ENCODE results near the gene ADAMTS1.
"Not testable (repeated sequence)": the region's sequence is repeated elsewhere in the genome, so short reads cannot be mapped to it uniquely, and the experiment has no call there.

DNA sequence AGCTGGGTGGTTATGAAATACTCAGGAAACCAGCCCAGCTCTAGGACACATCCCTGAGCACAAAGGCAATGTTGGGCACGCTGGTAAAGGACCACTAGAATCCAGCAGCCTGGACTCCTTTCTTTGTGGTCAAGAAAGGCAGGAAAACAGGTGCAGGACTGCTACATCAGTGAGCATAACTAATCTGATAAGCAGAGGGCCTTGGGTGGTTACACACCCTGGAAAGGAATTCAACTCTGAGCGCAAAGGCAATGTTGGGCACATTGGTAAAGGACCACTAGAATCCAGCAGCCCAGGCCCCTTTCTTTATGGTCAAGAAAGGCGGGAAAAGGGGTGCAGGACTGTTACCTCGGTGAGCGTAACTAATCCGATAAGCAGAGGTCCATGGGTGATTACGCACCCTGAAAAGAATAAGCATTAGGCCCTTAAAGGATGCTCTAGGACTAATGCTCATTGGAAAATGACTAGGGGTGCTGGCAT lies 11.7 kb upstream of the ADAMTS1 start:
- not testable (repeated sequence) for TF ChIP-seq CHD1 (IDR thresholded peaks at IDR 0.05; ENCODE audit: low read depth, low read length); FOS (IDR thresholded peaks at IDR 0.05; ENCODE audit: low read depth, low read length); MXI1 (IDR thresholded peaks at IDR 0.05; ENCODE audit: borderline replicate concordance, low read depth, low read length); POLR2A (IDR thresholded peaks at IDR 0.05; ENCODE audit: low read depth, low read length); RAD21 (IDR thresholded peaks at IDR 0.05; ENCODE audit: low read length); RCOR1 (IDR thresholded peaks at IDR 0.05; ENCODE audit: insufficient replicate concordance, low read length); MAZ (IDR thresholded peaks at IDR 0.05; ENCODE audit: borderline replicate concordance, low read depth, low read length); RFX5 (IDR thresholded peaks at IDR 0.05; ENCODE audit: low read depth, low read length); NFE2L2 (IDR thresholded peaks at IDR 0.05; ENCODE audit: low read depth, low read length); BHLHE40 (IDR thresholded peaks at IDR 0.05; ENCODE audit: low read depth, low read length); MAFK (IDR thresholded peaks at IDR 0.05; ENCODE audit: low read depth, low read length)
- TF ChIP-seq, protein P1, sequence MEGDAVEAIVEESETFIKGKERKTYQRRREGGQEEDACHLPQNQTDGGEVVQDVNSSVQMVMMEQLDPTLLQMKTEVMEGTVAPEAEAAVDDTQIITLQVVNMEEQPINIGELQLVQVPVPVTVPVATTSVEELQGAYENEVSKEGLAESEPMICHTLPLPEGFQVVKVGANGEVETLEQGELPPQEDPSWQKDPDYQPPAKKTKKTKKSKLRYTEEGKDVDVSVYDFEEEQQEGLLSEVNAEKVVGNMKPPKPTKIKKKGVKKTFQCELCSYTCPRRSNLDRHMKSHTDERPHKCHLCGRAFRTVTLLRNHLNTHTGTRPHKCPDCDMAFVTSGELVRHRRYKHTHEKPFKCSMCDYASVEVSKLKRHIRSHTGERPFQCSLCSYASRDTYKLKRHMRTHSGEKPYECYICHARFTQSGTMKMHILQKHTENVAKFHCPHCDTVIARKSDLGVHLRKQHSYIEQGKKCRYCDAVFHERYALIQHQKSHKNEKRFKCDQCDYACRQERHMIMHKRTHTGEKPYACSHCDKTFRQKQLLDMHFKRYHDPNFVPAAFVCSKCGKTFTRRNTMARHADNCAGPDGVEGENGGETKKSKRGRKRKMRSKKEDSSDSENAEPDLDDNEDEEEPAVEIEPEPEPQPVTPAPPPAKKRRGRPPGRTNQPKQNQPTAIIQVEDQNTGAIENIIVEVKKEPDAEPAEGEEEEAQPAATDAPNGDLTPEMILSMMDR (conservative IDR thresholded peaks at IDR 0.05; ENCODE audit: low read depth, low read length): not testable (repeated sequence)
- TF ChIP-seq, protein P2, sequence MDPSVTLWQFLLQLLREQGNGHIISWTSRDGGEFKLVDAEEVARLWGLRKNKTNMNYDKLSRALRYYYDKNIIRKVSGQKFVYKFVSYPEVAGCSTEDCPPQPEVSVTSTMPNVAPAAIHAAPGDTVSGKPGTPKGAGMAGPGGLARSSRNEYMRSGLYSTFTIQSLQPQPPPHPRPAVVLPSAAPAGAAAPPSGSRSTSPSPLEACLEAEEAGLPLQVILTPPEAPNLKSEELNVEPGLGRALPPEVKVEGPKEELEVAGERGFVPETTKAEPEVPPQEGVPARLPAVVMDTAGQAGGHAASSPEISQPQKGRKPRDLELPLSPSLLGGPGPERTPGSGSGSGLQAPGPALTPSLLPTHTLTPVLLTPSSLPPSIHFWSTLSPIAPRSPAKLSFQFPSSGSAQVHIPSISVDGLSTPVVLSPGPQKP (IDR thresholded peaks at IDR 0.05; ENCODE audit: borderline replicate concordance, low read depth, low read length): not testable (repeated sequence)
- TF ChIP-seq, protein P3, sequence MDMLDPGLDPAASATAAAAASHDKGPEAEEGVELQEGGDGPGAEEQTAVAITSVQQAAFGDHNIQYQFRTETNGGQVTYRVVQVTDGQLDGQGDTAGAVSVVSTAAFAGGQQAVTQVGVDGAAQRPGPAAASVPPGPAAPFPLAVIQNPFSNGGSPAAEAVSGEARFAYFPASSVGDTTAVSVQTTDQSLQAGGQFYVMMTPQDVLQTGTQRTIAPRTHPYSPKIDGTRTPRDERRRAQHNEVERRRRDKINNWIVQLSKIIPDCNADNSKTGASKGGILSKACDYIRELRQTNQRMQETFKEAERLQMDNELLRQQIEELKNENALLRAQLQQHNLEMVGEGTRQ (IDR thresholded peaks at IDR 0.05; ENCODE audit: low read depth, low read length): not testable (repeated sequence)
